Activated CD8-positive, alpha-beta T cell treated with anti-CD3 and anti-CD28 coated beads for 36 hours (primary cell): ENCODE data around the gene GALNT9. TPM values are rescaled to one million over a fixed set of nuclear protein-coding genes. Genes with fewer than 3 reads are reported as not detected.

Experiments
- ATAC-seq: fragments of 200-7000 bp; cut with Tn5 transposase; one replicate; pipeline ENCODE4 v1.10.0; 2021; ENCODE audit warnings: mild to moderate bottlenecking, moderate library complexity
- CTCF ChIA-PET: fragments of 350-600 bp; sonication (Branson Sonifier 250); formaldehyde crosslinking; loops from one replicate; lab custom pipeline; 2021; ENCODE audit warnings: antibody characterized with exemption; lab: Charles Lee
- POLR2A ChIA-PET: fragments of 350-600 bp; sonication (Branson Sonifier 250); formaldehyde crosslinking; loops from one replicate; lab custom pipeline; 2021; ENCODE audit warnings: antibody characterized with exemption; lab: Charles Lee
- DNase-seq: peaks from one replicate; pipeline ENCODE4 v3.0.0-alpha.2; 2020
- H3K27ac Mint-ChIP-seq: one replicate; pipeline ENCODE4 v1.8.0; 2021; ENCODE audit warnings: mild to moderate bottlenecking, mixed read lengths
- H3K27me3 Mint-ChIP-seq: one replicate; pipeline ENCODE4 v1.8.0; 2021; ENCODE audit warnings: mixed read lengths
- H3K36me3 Mint-ChIP-seq: one replicate; pipeline ENCODE4 v1.8.0; 2021; ENCODE audit warnings: low read depth, mixed read lengths
- H3K4me1 Mint-ChIP-seq: one replicate; pipeline ENCODE4 v1.8.0; 2021; ENCODE audit warnings: low read depth, mixed read lengths
- H3K4me3 Mint-ChIP-seq: one replicate; pipeline ENCODE4 v1.8.0; 2021; ENCODE audit warnings: mild to moderate bottlenecking, moderate library complexity, mixed read lengths
- H3K9me3 Mint-ChIP-seq: one replicate; pipeline ENCODE4 v1.8.0; 2021; ENCODE audit warnings: mixed read lengths
- intact Hi-C: fragments of 100-400 bp; cut with micrococcal nuclease; formaldehyde crosslinking; loops from one replicate; pipeline ENCODE4 v1.10.0; 2022
- total RNA-seq, 2 experiments: library from RNA; stranded (reverse); gene quantifications; one replicate each; pipeline ENCODE4 v1.2.3, GENCODE V29; 2021
- TF ChIP-seq, protein P1 (sequence below): fragments of 200-600 bp; IDR thresholded peaks from one replicate; pipeline ENCODE4 v1.8.0; 2022; ENCODE audit warnings: antibody characterized with exemption, mild to moderate bottlenecking

The GALNT9 gene
- total RNA-seq, 2 experiments from 2014 or later: not detected

DNA sequence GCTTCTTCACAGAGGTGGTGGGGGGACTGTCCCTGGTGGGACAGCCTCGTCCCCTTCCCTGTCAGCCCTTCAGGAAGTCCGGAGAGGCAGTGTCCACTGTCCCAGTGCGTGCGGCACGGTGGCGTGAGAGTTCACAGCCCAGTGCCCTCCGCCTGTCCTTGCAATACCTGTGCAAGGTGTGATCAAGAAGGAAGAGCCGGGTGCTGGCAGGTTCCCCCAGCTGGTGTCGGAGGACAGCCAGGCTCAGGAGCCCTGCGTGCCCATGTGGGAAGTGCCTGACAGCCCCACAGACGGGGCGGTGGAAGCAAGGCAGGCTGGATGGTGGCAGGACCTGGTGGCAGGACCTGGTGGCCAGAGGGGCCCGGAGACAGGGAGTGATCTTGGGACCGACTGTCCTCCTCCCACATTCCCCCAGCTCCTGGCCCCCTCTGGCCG lies 168.8 kb downstream of the GALNT9 start:
- TF ChIP-seq, protein P1, sequence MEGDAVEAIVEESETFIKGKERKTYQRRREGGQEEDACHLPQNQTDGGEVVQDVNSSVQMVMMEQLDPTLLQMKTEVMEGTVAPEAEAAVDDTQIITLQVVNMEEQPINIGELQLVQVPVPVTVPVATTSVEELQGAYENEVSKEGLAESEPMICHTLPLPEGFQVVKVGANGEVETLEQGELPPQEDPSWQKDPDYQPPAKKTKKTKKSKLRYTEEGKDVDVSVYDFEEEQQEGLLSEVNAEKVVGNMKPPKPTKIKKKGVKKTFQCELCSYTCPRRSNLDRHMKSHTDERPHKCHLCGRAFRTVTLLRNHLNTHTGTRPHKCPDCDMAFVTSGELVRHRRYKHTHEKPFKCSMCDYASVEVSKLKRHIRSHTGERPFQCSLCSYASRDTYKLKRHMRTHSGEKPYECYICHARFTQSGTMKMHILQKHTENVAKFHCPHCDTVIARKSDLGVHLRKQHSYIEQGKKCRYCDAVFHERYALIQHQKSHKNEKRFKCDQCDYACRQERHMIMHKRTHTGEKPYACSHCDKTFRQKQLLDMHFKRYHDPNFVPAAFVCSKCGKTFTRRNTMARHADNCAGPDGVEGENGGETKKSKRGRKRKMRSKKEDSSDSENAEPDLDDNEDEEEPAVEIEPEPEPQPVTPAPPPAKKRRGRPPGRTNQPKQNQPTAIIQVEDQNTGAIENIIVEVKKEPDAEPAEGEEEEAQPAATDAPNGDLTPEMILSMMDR: no peak
- Mint-ChIP-seq H3K4me1 (peaks cover 15% of the 10 kb centered on the region), H3K36me3 (no peaks in the 10 kb centered on the region), H3K27me3 (no peaks in the 10 kb centered on the region), H3K9me3 (no peaks in the 10 kb centered on the region), H3K27ac (no peak overlapping the region), H3K4me3 (no peak overlapping the region)
- intact Hi-C loops: no loop called here
- DNase-seq: no peak
- CTCF ChIA-PET: interaction anchor here (1.0 to 1.4 kb wide), 2 partner anchors 26 to 58 kb away, joined by 4 to 5 read pairs; no protein-coding TSS in a partner anchor
- POLR2A ChIA-PET: interaction anchor here (1.4 kb wide), 1 partner anchor 15 kb away, joined by 4 read pairs; no protein-coding TSS in a partner anchor
- ATAC-seq: no peak

DNA sequence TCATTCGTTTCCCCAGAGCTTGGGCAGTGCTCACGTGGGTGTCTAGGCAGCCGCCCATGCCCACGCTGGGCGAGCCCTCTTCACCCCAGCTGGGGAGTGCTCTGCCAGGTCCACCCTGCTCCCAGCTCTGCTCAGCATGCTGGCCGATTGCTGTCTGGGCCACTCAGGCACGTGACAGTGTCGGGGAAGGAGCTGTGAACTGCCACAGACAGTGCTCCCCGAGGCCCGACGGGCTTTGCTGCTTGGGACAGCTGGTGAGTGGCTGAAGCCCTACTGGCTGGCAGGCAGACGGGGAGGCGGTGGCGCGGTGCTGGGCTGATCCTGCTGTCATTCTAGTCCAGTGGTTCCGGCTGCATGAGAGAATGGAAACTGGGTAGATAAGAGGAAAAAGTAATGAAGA lies 169.4 kb downstream of the GALNT9 start:
- Mint-ChIP-seq H3K9me3 (no peaks in the 10 kb centered on the region), H3K27me3 (no peaks in the 10 kb centered on the region), H3K4me1 (peaks cover 15% of the 10 kb centered on the region), H3K36me3 (no peaks in the 10 kb centered on the region), H3K27ac (no peak overlapping the region), H3K4me3 (no peak overlapping the region)
- TF ChIP-seq, protein P1: no peak
- ATAC-seq: no peak
- CTCF ChIA-PET: interaction anchor here (1.0 to 1.4 kb wide), 2 partner anchors 27 to 59 kb away, joined by 4 to 5 read pairs; no protein-coding TSS in a partner anchor
- DNase-seq: no peak
- POLR2A ChIA-PET: no interaction called here
- intact Hi-C loops: no loop called here

DNA sequence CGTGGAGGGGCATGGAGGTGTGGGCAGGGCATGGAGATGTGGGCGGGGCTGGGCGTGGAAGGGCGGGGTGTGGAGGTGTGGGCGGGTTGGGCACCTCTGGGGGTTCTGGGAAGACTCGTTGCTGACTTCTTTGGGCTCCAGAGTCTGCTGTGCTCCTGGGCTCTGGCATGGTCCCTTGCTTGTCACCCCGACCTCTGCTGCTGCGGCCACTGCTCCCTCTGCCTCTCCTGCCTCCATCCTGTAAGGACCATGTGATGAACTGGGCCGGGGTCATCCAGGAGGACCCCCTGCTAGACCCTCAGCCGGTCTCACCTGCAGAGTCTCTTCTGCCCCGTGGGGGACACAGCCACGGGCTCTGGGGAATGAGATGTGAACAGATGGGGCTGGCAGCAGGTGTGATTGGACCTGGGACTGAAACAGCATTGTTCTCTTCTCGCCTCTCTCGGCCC lies 169.8 kb downstream of the GALNT9 start:
- no peaks in the 10 kb centered on the region for H3K36me3 Mint-ChIP-seq
- no peak overlapping the region for H3K27ac Mint-ChIP-seq
- H3K4me3 Mint-ChIP-seq: no peak overlapping the region
- peak; percentile 17 for DNase-seq
- ChIA-PET POLR2A (no interaction called here), CTCF (no interaction called here)
- TF ChIP-seq, protein P1: no peak
- no peak for ATAC-seq
- peaks cover 15% of the 10 kb centered on the region for H3K4me1 Mint-ChIP-seq
- H3K9me3 Mint-ChIP-seq: no peaks in the 10 kb centered on the region
- H3K27me3 Mint-ChIP-seq: no peaks in the 10 kb centered on the region
- intact Hi-C loops: no loop called here

DNA sequence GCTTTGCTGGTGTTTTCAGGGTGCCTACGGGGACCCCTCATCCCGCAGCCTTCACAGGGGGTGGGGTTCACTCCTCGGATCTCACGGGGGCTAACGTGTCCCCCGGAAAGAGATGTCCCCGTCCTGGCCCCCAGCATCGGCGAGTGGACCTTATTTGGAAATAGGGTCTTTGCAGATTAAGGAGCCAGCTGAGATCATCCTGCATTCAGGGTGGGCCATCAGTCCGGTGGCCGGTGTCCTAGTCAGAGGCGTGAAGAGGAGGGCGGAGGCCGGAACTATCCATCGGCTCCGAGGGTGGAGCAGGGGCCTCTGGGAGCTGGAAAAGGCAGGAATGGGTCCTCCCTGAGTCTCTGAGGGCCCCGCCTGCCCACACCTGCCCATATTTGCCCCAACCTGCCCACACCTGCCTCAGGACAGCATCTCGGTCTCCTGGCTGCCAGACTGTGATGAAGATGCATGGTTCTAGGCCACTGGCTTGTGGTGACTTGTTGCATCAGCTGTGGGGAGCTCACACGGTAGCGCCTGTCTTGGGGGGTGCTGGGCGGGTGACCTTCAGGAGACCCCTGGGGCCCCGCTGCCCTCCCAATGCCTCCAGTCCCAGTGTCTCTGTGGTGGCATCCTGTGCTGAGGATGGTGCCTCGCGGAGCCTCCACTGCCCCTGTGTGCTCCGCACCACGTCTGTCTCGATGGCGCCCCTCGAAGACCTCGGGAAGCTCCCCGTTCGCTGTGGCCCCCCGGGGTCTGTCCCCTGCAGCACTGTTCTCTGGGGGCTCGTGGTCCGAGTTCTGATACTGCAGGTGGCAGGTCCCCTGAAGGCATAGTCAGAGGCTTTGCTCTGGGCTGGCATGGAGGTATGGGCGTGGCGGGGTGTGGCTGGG lies 170.5 kb downstream of the GALNT9 start:
- no peaks in the 10 kb centered on the region for H3K36me3 Mint-ChIP-seq

More for the DNA sequence above, 170.5 kb downstream of the GALNT9 start:
- DNase-seq: no peak
- CTCF ChIA-PET: no interaction called here
- POLR2A ChIA-PET: no interaction called here
- TF ChIP-seq, protein P1: no peak
- Mint-ChIP-seq H3K9me3 (no peaks in the 10 kb centered on the region), H3K27me3 (no peaks in the 10 kb centered on the region), H3K27ac (no peak overlapping the region), H3K4me3 (no peak overlapping the region), H3K4me1 (peaks cover 8% of the 10 kb centered on the region)
- ATAC-seq: no peak
- intact Hi-C loops: no loop called here
